KBM-7 (cell line): Measurements from ENCODE around the gene MAS1L.
"Not testable (repeated sequence)": the region's sequence is repeated elsewhere in the genome, so short reads cannot be mapped to it uniquely, and the experiment has no call there.

Experiments used
- DNase-seq: peaks from one replicate; pipeline ENCODE4 v3.0.0-alpha.2; 2015
- in situ Hi-C: fragments of 300-500 bp; cut with MboI; formaldehyde crosslinking; loops from 2 replicates; pipeline ENCODE4 v1.14.3; 2020; ENCODE audit warnings: low sequenced_read_pairs, low pct_unique_long_range_greater_than_20kb, mixed read lengths

Gene MAS1L

GRCh38 chr6:29439006-29439405, 48.8 kb downstream of the MAS1L start, which contains the start of gene OR10C1:
Gene OR10C1, plus strand, starts transcription at chr6:29439306. Its CDS starts 710 bp downstream, at chr6:29440016.
- no peak for DNase-seq
- in situ Hi-C loops = no loop called here

- DNase-seq, in situ Hi-C loops: not testable (repeated sequence)
Measured at GRCh38 chr6:29436730-29437129, 51.0 kb downstream of the MAS1L start.
